HPDE6-E6E7 (cell line): Measurements from ENCODE around the gene CCL4.
"Not testable (repeated sequence)": the region's sequence is repeated elsewhere in the genome, so short reads cannot be mapped to it uniquely, and the experiment has no call there.

ENCODE experiments used
- DNase-seq: peaks from one replicate; pipeline ENCODE4 v3.0.0; 2011; ENCODE audit warnings: missing footprints; ENCODE audit errors: extremely low spot score

The CCL4 gene

GRCh38 chr17:36117505-36118382, 14.1 kb downstream of the CCL4 start:
- no peak for DNase-seq

- DNase-seq = no peak
Observed at GRCh38 chr17:36118477-36119353, 15.1 kb downstream of the CCL4 start.

- DNase-seq = no peak
Observed at GRCh38 chr17:36120221-36120620, 16.6 kb downstream of the CCL4 start.

- DNase-seq = not testable (repeated sequence)
Observed at GRCh38 chr17:36121099-36121498, 17.5 kb downstream of the CCL4 start.

GRCh38 chr17:36123431-36123830, 19.8 kb downstream of the CCL4 start:
- no peak for DNase-seq

- no peak for DNase-seq
Observed at GRCh38 chr17:36124879-36125824, 21.5 kb downstream of the CCL4 start.

- DNase-seq = no peak
Observed at GRCh38 chr17:36127199-36127893, 23.7 kb downstream of the CCL4 start.

- no peak for DNase-seq
Observed at GRCh38 chr17:36127911-36128310, 24.3 kb downstream of the CCL4 start.

GRCh38 chr17:36128411-36128978, 24.9 kb downstream of the CCL4 start:
- no peak for DNase-seq

- DNase-seq = no peak
Observed at GRCh38 chr17:36129616-36130015, 26.0 kb downstream of the CCL4 start.

- no peak for DNase-seq
Observed at GRCh38 chr17:36130346-36130745, 26.7 kb downstream of the CCL4 start.

- DNase-seq = no peak
Observed at GRCh38 chr17:36131421-36131820, 27.8 kb downstream of the CCL4 start.

- no peak for DNase-seq
Observed at GRCh38 chr17:36131931-36132330, 28.3 kb downstream of the CCL4 start.

- no peak for DNase-seq
Observed at GRCh38 chr17:36132421-36132831, 28.8 kb downstream of the CCL4 start.

GRCh38 chr17:36133602-36134236, 30.1 kb downstream of the CCL4 start:
- no peak for DNase-seq

GRCh38 chr17:36135465-36135864, 31.8 kb downstream of the CCL4 start:
- no peak for DNase-seq

- DNase-seq = no peak
Observed at GRCh38 chr17:36136036-36136435, 32.4 kb downstream of the CCL4 start.

- no peak for DNase-seq
Observed at GRCh38 chr17:36136439-36136838, 32.8 kb downstream of the CCL4 start.

- no peak for DNase-seq
Observed at GRCh38 chr17:36142235-36142634, 38.6 kb downstream of the CCL4 start.

GRCh38 chr17:36142806-36143205, 39.2 kb downstream of the CCL4 start:
- no peak for DNase-seq
